ENCODE data around the gene DDX10. TPM values are rescaled to one million over a fixed set of nuclear protein-coding genes. Genes with fewer than 3 reads are reported as not detected.
"Not testable (repeated sequence)": the region's sequence is repeated elsewhere in the genome, so short reads cannot be mapped to it uniquely, and the experiment has no call there.

DDX10 gene
- total and polyA plus RNA-seq, 9 of the 15 experiments (the other 6 are each of a cell fraction or from before 2014, with no cell fraction given), result 33.9 to 94.6 (median 50.7) TPM

DNA sequence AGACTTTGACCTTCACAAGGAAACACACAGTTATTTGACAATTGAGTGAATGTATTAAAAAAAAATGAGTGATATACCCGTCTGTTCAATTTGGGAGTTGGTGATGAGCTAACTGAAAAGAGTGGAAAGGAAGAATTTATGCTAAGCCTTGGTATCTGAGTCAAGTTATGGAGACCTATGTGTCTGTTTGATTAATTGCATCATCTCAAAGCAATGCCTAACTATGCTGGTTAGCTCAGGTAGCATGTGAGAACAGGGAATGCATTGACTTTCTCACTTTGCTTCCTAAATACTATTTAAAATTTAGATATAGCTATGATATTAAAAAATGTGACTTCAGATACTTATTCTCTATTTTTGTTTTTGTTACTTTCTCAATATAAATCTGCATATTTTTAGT lies 110.5 kb downstream of the DDX10 start:
- TF ChIP-seq MEIS2 (IDR thresholded peaks at IDR 0.05; ENCODE audit: partially characterized antibody), result peak; percentile 22
- TF ChIP-seq TAF7 (tag; IDR thresholded peaks at IDR 0.05), result no peak
- 0 out of 2 replicates have a peak, but pooled peaks have one; percentile 10 for TF ChIP-seq CEBPG (CRISPR knock-in tag; IDR thresholded peaks at IDR 0.05)
- TF ChIP-seq CEBPG (tag; conservative IDR thresholded peaks at IDR 0.05 in 1 of 2, IDR thresholded peaks at IDR 0.05 in 1 of 2), result 0 out of 4 replicates have a peak, but pooled peaks of 1 of the 2 experiments have one; percentile 14
- TF ChIP-seq ETV5 (CRISPR knock-in tag; IDR thresholded peaks at IDR 0.05; ENCODE audit: low read depth), result no peak
- Histone ChIP-seq H3K36me3 (ENCODE audit: control insufficient read depth, insufficient read depth, low read length) (peaks cover 3% of the 10 kb centered on the region; the same call in 1 of the 3 replicates), H2AFZ (ENCODE audit: low read depth, low read length) (no peak overlapping the region), H4K20me1 (replicated peaks; ENCODE audit: control insufficient read depth, insufficient read depth, low read length) (no peaks in the 10 kb centered on the region), H3K27me3 (ENCODE audit: control insufficient read depth in 2 of 2, insufficient read depth in 2 of 2, low read length in 2 of 2) (no peaks in the 10 kb centered on the region), H3K4me3 (no peak overlapping the region), H3K4me1 (replicated peaks in 1 of 2; ENCODE audit: control insufficient read depth in 2 of 2, insufficient read depth in 2 of 2, low read length in 2 of 2) (no peaks in the 10 kb centered on the region), H3K9me1 (ENCODE audit: control insufficient read depth, insufficient read depth, low read length) (no peaks in the 10 kb centered on the region), H3K79me2 (ENCODE audit: control insufficient read depth, insufficient read depth, low read length) (peaks cover 23% of the 10 kb centered on the region; the same call in 2 of the 3 replicates), H3K9me3 (replicated peaks; ENCODE audit: control insufficient read depth, insufficient read depth, low read depth, low read length) (no peaks in the 10 kb centered on the region), H3K4me2 (ENCODE audit: insufficient read depth, low read length) (no peak overlapping the region), H3K27ac (ENCODE audit: extremely low read depth, low read depth, low read length) (no peak overlapping the region), H3K9ac (ENCODE audit: insufficient read depth in 1 of 2, low read depth in 2 of 2, low read length in 2 of 2) (no peak overlapping the region)
- DNase-seq (ENCODE audit: extremely low read depth in 1 of 4, low spot score in 3 of 4) (no peak), FAIRE-seq (no peak), ATAC-seq (no peak)
- CTCF ChIA-PET (ENCODE audit: low intra/inter-chr PET ratio), result no interaction called here
- intact Hi-C loops (cut with micrococcal nuclease), result no loop called here
- no TSS peak for BruUV-seq (replicated peaks)
- WGBS (ENCODE audit: insufficient coverage, low coverage, missing lambda C conversion rate), result 94% methylated on average over 1 of the region's 1 CpG
- POLR2A ChIA-PET, result interaction anchor here (0.6 to 1.5 kb wide), 2 partner anchors 11 to 21 kb away, joined by 3 to 4 read pairs; no protein-coding TSS in a partner anchor
- in situ Hi-C loops (cut with MboI), result no loop called here

DNA sequence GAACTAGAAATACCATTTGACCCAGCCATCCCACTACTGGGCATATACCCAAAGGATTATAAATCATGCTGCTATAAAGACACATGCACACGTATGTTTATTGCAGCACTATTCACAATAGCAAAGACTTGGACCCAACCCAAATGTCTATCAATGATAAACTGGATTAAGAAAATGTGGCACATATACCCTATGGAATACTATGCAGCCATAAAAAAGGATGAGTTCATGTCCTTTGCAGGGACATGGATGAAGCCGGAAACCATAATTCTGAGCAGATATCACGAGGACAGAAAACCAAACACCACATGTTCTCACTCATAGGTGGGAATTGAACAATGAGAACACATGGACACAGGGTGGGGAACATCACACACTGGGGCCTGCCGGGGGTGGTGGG lies 114.3 kb downstream of the DDX10 start:
- H4K20me1 ChIP-seq (replicated peaks; ENCODE audit: control insufficient read depth, insufficient read depth, low read length); H3K9me3 ChIP-seq (replicated peaks; ENCODE audit: control insufficient read depth, insufficient read depth, low read depth, low read length); ATAC-seq; FAIRE-seq; POLR2A ChIA-PET; H2AFZ ChIP-seq (ENCODE audit: low read depth, low read length); H3K4me1 ChIP-seq (replicated peaks in 1 of 2; ENCODE audit: control insufficient read depth in 2 of 2, insufficient read depth in 2 of 2, low read length in 2 of 2); H3K27me3 ChIP-seq (ENCODE audit: control insufficient read depth in 2 of 2, insufficient read depth in 2 of 2, low read length in 2 of 2); intact Hi-C loops (cut with micrococcal nuclease); BruUV-seq (replicated peaks); H3K9me1 ChIP-seq (ENCODE audit: control insufficient read depth, insufficient read depth, low read length); H3K4me2 ChIP-seq (ENCODE audit: insufficient read depth, low read length); H3K27ac ChIP-seq (ENCODE audit: extremely low read depth, low read depth, low read length); H3K4me3 ChIP-seq; H3K36me3 ChIP-seq (ENCODE audit: control insufficient read depth, insufficient read depth, low read length); CTCF ChIA-PET (ENCODE audit: low intra/inter-chr PET ratio); in situ Hi-C loops (cut with MboI); H3K9ac ChIP-seq (ENCODE audit: insufficient read depth in 1 of 2, low read depth in 2 of 2, low read length in 2 of 2); DNase-seq (ENCODE audit: extremely low read depth in 1 of 4, low spot score in 3 of 4): not testable (repeated sequence)
- peak; percentile 73 for TF ChIP-seq ZNF146 (CRISPR knock-in tag; IDR thresholded peaks at IDR 0.05; ENCODE audit: unreplicated experiment)
- WGBS (ENCODE audit: insufficient coverage, low coverage, missing lambda C conversion rate), result 87% methylated on average over 4 of the region's 4 CpGs
- H3K79me2 ChIP-seq (ENCODE audit: control insufficient read depth, insufficient read depth, low read length), result peaks cover 22% of the 10 kb centered on the region; the same call in 2 of the 3 replicates
